LNCaP clone FGC (cell line): Measurements from ENCODE around the gene INSYN2A.

Experiments
- DNase-seq: peaks from one replicate; pipeline ENCODE4 v3.0.0-alpha.2; 2011; ENCODE audit warnings: low read depth
- H3K4me3 ChIP-seq: 2 replicates; pipeline ENCODE4 v1.5.1; 2011; ENCODE audit warnings: mild to moderate bottlenecking, low read depth, low read length, control low read depth
- TF ChIP-seq, protein P1 (sequence below): IDR thresholded peaks from 2 replicates; pipeline ENCODE4 v1.5.1; 2012; ENCODE audit warnings: mild to moderate bottlenecking; ENCODE audit not compliant: control insufficient read depth, insufficient read depth; ENCODE audit errors: extremely low read depth

The INSYN2A gene

GRCh38 chr10:127189226-127189625 lies 7.2 kb downstream of the INSYN2A start:
- TF ChIP-seq, protein P1, sequence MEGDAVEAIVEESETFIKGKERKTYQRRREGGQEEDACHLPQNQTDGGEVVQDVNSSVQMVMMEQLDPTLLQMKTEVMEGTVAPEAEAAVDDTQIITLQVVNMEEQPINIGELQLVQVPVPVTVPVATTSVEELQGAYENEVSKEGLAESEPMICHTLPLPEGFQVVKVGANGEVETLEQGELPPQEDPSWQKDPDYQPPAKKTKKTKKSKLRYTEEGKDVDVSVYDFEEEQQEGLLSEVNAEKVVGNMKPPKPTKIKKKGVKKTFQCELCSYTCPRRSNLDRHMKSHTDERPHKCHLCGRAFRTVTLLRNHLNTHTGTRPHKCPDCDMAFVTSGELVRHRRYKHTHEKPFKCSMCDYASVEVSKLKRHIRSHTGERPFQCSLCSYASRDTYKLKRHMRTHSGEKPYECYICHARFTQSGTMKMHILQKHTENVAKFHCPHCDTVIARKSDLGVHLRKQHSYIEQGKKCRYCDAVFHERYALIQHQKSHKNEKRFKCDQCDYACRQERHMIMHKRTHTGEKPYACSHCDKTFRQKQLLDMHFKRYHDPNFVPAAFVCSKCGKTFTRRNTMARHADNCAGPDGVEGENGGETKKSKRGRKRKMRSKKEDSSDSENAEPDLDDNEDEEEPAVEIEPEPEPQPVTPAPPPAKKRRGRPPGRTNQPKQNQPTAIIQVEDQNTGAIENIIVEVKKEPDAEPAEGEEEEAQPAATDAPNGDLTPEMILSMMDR = no peak
- no peak for DNase-seq
- H3K4me3 ChIP-seq = no peak overlapping the region

DNA sequence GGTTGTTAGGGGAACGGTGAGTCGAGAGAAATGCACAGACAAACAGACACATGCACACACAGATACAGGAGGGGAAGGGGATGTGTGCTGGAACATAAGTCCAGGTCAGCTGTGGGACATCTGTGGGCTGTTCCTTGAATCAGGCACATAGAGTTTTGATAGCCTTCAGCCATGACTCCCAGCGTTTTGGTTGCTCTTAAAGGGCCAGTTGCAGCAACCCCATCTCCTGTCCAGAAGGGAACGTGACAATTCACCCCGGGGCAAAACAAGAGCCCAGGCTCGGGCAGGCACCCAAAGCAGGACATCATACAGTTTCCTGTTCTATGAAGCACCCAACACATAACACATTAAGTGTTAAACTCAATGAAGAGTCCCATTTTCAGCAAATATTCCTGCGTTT lies 9.6 kb downstream of the INSYN2A start:
- no peak overlapping the region for H3K4me3 ChIP-seq
- TF ChIP-seq, protein P1 = no peak
- DNase-seq = no peak

GRCh38 chr10:127184582-127184981 lies 11.8 kb downstream of the INSYN2A start:
- TF ChIP-seq, protein P1 = no peak
- DNase-seq = no peak
- no peak overlapping the region for H3K4me3 ChIP-seq

GRCh38 chr10:127182161-127182560 lies 14.2 kb downstream of the INSYN2A start:
- H3K4me3 ChIP-seq = no peak overlapping the region
- TF ChIP-seq, protein P1 = no peak
- no peak for DNase-seq

DNA sequence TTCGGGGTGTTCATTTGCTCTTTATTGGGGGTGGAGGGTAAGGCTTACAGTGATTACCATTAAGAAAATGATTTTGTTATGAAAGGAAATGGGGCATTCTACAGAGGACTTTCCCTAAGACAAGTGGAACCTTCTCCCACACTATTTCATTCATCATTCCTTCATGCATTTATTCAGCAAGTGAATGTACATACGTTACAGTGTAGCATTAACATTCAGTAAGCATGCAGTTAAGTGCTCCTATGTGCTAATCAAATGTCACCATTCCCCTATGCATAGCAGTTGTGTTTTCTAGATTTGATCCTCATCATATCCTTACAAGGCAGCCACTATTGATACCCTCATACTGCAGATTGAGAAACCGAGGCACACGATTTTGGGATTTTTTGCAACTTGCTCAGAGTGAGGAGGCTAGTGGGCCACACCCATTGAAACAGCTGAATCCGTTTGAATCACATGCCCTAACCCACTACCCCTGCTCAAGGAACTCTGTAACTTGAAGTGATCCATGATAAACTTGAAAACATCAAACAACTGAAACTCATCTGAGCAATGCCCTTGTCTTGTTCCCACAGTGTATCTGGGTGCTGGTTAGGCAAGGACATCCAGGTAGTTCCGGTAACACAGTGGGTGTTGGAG lies 16.7 kb downstream of the INSYN2A start:
- DNase-seq = no peak
- TF ChIP-seq, protein P1 = no peak
- no peak overlapping the region for H3K4me3 ChIP-seq

- TF ChIP-seq, protein P1 = no peak
- no peak overlapping the region for H3K4me3 ChIP-seq
Measured at GRCh38 chr10:127176649-127177048, 19.7 kb downstream of the INSYN2A start.

More at GRCh38 chr10:127176649-127177048, 19.7 kb downstream of the INSYN2A start:
- no peak for DNase-seq
